Midbrain (tissue), 1 donor: Measurements from ENCODE around the gene WBP2NL.

Experiments used
- DNase-seq: peaks from one replicate; lab custom pipeline; 2025; lab: John Stamatoyannopoulos, UW

The WBP2NL gene

DNA sequence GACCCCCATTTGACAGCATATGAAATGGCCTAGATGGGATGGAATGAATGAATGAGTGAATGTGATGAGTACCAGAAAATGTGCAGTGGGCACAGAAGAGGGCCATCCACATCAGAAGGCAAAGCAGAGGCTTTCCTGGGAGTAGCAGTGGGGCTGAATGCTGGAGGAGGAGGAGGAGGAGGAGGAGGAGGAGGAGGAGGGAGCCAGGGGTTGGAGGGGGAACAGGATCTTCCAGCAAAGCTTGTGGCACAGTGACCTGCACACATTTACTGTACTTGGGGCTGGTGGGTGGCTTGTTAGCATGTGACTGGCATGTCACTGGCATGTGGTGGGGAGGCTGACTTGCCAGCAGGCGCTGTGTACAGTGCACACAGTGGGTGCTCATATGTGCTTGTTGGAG, 19.9 kb upstream of the WBP2NL start:
- DNase-seq: no peak

DNA sequence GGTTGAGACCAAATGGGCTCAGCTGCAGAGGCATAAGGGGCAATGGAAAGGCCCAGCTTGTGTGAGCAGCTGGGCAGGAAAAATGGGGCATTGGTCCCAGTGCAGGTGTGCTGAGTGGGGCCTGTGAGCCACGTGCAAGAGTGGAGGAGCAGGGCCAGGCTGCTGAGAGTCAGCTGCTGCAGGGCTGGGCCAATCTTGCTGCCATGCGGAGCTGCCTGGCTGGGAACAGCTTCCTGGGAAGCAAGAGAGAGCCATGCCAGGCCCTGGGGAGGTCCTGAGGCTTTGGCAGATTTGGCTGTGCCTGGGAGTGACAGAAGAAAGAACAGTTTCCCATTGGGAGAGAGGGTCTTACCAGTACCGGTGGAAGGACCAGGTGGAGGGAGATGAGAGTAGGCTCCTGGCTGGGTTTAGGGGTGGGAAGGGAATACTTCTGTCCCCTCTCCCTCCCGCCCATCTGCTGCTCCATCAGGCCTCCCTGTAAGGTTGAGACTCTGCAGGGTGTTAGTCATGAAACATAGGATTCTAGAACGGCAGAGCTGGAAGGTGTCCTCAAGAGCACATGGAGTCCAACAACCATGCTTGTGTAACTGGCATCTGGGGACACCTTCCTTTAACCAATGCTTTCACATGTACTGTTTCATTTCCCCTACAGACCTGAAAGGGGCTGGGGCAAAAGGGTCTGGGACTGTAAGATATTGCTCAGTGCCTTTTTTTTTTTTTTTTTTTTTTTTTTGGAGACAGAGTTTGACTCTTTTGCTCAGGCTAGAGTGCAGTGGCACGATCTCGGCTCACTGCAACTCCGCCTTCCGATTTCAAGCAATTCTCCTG, 19.0 kb upstream of the WBP2NL start:
- DNase-seq: no peak

DNA sequence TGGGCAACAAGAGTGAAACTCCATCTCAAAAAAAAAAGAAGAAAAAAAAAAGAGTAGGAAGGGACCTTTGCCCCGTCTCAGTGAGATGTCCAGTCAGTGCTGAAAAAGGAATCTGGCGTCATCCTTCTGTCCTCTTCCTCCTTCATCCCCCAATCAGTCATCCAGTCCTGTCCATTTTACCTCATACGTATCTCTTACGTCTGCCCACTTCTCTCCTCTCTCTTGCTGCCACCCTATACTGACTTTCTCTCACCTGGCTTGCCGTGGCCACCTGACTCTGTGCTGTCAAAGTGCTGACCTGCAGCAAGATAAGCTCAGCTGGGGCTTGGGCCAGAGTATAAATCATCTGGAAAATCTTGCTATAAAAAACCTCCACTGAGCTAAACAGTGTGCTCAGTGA, 15.7 kb upstream of the WBP2NL start:
- no peak for DNase-seq

DNA sequence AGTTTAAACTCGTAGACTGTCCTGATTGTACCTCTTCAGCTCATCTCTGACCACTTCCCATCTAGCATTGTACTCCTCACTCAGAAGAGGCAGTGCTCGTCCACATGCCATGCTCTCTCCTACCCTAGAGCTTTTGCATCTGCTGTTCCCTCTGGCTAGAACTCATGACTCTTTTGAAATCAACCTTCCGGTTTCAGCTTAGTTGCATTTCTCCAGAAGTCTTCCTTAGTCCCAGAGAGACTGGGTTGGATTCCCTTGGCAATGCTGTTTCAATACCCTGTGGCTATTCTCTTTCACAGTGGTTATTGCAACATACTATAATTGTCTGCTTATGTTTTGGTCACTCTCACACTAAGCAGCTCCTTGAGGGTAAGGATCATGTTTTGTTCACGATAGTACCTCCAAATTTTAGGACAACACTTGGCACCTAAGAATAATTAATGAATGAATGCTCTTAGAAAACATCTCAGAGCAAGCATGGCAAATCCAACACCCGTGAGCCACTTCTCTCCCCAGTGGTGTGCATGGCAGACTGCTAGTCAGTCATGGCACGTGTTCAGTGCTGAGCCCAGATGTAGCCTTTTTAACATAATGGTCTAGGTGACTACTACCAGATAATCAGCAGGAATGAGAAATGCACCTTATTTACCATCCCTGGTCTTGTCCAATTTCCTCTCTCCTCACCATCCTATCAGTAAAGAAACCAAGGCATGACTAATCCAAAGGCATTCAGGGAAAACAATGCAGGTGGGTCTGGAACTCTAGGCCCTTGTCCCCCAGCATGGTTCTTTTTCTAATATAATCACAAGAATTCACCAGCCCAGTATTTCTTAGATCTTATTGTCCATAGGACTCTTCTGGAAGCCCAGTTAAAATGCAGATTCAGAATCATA, 14.8 kb upstream of the WBP2NL start:
- no peak for DNase-seq

DNA sequence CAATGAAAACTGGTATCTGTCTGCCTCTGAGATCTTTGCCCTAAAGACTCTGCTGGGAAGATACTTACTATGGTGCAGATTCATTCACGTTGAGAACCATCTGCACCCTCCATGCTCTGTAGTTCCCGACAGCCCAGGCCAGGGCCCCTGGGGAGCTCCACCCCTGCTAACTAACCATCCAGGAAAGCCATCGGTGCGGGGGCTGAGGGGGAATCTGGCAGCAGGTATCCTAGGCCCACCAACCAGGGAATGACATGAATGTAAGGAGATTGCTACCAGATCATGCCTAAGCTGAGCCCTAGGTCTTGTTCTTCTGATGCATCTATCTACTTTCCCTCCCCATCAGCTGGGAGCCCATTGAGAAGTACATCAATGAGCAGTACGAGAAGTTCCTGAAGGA, 11.3 kb upstream of the WBP2NL start:
- DNase-seq: no peak

DNA sequence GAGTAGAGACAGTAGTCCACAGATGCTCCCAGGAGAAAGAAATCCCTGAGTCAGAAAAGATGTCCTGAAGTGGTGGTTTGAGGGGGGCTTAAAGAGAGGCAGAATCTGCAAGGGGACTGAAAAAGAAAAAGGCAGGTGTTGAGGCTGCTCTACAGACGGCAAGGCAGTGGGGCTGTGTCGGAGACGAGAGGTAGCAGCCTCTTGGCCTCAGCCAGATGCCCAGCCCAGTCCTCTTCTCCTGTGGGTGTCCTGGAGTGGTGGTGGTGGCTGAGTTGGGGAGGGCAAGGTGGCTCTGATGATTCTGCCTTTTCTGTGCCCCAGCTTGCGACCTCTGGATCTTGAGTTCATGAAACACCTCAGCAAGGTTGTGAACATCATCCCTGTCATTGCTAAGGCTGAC, 9.3 kb upstream of the WBP2NL start:
- DNase-seq: no peak

DNA sequence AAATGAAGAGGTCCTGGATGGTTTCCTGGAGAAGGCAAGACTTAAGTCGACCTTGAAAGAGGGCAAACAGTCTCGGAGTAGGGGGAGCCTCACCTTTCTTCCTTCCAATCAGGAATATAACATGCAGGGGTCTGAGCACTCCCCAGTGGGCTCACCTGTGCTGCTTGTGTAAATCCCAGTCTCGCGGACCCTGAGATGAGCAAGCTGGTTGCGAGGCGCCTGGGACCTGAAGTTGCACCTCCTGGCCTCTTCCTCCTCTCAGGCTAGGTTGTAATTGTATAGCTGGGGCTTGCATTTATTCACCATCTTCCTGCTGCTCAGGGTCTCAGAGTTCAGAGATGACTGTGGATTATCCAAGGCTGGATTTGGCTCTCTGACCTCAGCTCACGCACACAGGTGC, 7.5 kb upstream of the WBP2NL start:
- no peak for DNase-seq

DNA sequence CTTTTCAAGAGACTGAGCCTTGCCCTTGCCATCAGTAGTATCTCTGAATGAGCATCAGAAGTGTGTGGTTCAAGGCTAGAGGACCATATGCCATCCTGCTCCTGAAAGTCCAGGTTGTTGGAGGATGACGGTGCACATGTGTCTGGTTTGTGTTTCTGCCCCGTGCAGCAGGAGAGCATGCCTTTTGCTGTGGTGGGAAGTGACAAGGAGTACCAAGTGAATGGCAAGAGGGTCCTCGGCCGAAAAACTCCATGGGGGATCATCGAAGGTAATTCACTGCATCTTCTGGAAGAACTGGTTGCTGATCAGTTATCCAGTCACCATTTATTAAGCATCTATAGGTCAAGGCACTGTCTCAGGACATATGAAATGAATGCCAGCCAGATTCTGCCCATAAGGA, 6.1 kb upstream of the WBP2NL start:
- DNase-seq: no peak

DNA sequence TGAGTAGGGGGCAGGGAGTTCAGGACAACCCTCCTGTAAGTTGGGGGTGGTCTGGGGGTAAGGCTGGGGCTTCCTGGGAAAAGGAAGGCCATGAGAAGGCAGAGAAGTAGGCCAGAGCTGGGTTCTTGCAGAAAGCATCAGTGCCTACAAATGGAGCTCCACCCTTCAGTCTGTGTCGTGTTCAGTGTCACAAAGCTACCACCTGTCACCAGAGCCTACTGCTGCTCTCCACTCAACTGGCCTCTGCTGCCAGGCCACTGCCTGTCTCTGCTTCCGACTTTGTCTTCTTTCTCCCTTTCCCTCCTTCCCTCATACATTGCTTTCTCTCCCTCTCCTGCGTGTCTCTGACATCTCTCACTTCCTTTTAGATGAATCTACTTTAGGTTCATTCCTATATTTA, 3.4 kb upstream of the WBP2NL start:
- DNase-seq: no peak

DNA sequence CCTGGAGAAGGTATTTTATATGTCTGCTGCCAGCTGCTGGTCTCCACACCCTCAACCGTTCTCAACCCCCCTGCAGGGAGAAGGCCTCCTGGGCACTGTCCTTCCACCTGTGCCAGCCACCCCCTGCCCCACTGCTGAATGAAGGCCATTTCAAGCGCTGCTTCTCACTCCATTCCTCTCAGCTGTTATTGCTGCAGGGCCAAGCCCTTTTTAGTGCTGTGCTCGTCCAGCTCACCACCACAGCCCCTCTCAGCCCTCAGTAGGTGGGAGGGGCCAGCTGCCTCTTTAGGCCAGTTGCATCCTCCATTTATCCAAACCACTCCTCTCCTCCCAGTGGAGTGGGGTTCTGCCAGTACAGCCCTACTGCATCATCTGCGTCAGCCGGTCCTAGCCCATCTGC, 1.8 kb upstream of the WBP2NL start:
- DNase-seq: no peak

DNA sequence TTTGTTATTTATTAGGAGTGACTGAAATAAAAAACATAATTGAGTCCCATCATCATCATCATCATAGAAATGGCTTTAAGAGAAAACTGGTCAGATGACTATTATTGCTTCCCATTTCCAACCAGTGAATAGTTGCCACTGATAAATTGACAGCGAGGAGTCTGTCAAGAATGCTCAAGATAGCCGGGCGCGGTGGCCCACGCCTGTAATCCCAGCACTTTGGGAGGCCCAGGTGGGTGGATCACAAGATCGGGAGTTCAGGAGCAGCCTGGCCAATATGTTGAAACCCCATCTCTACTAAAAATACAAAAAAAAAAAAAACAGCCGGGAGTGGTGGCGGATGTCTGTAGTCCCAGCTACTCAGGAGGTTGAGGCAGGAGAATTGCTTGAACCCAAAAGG, 1.9 kb downstream of the WBP2NL start:
- DNase-seq: no peak

DNA sequence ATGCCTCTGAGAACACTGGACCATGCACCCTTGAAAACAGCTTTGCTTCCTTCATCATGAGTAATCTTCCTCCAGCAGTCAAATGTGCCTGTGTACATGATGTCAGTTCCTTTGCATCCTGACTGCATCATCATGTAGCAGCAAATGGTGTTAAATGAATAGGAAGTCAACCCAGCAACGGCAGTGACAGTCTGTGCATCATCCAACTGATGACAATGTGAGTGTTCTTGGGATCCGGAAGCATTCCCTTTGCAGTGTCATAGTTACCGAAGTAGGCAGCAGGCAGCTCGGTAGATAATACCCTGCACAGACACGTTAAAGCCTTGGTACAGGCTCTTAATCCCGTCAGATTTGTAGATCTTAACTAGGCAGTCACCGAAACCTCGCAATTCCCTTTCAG, 2.5 kb downstream of the WBP2NL start:
- DNase-seq: no peak

DNA sequence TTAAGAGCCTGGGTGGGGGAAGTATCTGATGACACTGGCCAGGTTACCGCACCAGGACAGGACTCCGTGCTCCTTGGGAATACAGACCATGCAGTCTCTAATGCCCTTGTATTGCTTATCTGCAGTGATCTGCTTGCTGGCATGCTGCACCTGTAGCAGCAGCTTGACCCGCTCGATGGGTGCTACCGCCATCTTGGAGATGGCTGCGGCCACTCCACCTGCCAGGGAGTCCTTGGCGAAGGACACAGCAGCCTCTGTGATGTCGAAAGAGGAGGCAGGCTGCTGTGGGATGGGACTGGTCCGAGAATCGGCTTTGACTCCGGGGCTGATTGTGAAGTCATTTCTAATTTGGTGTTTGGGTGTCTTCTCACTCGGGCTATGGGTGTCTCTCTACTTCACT, 3.1 kb downstream of the WBP2NL start:
- DNase-seq: no peak

DNA sequence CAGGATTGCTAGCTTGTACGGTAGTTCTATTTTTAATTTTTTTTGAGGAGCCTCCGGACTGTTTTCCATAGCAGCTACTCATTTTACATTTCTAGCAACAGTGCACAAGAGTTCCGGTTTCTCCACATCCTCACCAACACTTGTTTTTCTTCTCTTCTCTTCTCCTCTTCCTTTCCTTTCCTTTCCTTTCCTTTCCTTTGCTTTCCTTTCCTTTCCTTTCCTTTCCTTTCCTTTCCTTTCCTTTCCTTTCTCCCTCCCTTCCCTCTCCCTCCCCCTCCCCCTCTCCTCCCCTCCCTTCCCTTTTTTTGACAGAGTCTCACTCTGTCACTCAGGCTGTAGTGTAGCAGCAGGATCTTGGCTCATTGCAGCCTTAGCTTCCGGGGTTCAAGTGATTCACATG, 9.3 kb downstream of the WBP2NL start:
- DNase-seq: no peak

DNA sequence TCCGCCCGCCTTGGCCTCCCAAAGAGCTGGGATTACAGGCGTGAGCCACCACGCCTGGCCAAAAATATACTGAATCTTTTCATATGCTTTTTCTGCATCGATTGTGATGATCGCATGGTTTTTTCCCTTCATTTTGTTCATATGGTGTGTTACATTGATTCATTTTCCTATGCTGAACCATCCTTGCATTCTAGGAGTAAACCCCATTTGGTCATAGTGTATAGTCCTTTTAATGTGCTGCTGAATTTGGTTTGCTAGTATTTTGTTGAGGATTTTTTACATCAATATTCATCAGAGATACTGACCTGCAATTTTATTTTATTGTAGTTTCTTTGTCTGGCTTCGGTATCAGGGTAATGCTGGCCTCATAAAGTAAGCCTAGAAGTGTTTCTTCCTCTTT, 12.2 kb downstream of the WBP2NL start:
- no peak for DNase-seq

DNA sequence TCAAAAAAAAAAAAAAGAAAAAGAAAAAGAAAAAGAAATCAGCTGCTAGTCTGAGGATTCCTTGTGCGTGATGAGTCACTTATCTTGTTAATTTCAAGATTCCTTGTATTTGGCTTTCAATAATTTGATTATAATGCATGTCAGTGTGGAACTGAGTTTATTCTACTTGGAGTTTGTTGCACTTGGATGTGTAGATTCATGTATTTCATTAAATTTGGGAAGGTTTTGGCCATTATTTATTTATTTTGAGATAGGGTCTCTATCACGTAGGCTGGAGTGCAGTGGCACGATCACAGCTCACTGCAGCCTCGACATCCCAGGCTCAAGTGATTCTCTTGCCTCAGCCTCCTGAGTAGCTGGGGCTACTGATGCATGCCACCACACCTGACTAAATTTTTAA, 14.8 kb downstream of the WBP2NL start:
- no peak for DNase-seq

DNA sequence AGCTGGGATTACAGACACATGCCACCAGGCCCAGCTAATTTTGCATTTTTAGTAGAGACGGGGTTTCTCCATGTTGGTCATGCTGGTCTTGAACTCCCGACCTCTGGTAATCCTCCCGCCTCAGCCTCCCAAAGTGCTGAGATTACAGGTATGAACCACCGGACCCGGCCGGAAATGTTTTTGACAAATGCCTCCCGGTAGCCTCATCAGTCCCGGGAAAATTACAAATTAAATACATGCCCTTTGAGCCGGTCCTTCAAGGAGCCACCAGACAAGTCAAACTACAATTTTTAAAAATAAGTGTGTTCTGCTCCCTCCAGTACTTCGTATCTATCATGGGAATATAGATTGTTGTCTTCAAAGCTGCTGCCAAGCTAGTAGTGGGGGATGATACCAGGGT, 17.5 kb downstream of the WBP2NL start:
- DNase-seq: no peak

DNA sequence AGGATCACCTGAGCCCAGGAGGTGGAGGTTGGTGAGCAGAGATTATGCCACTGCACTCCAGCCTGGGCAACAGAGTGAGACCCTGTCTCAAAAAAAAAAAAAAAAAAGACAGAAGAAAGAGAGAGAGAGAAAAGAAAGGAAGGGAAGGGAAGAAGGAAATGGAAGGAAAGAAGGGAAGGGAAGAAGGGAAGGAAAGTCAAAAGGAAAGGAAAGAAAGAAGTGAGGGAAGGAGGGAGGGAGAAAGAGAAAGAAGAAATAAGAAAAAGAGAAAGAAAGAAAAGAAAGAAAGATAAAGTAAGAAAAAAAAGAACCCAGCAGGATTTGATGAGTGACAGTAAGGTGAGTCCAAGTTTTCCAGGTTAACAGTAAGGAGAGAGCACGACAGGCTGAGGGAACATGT, 19.6 kb downstream of the WBP2NL start:
- DNase-seq: no peak

DNA sequence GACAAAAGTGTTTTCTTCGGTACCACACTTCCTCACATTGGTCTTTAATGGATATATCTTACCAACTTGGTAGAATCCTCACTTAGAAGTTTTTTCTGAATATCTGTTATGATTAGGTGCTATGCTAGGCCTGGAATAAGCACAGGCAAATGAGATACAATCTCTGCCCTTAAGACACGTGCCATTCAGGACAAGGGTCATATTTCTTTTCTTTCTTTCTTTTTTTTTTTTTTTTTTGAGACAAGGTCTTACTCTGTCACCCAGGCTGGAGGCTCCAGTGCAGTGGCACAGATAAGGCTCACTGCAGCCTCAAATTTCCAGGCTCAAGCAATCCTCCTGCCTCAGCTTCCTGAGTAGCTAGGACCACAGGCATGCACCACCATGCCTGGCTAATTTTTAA, 23.0 kb downstream of the WBP2NL start:
- DNase-seq: no peak

DNA sequence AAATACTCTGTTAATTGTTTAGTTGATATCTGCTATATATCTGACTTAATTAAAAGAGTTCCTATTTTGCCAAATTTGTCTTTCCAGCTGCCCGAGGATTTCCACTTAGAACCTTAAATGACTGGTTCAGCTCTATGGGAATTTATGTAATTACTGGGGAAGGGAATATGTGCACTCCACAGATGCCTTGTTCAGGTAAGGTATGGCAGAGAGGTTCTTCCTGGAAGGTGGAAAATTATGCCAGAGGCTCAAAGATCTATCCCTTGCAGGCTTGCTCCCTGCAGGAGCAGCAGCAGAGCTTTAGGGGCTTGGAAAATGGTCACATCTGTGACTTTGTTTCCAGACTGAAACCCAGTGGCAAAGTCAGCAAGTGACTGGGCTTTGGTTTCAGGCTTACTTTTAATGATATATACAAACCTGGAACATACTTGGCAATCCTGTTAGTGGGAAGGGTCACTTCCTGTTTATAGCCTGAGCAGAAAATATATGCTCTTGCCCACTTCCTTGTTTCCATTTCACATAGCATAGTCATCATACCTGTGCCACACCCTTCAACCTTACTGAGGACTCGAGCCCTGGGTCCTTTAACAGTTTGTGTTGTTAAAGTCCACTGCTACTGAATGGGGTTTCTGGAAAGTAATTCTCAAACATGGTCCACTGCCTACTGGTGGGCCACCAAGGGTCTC, 23.7 kb downstream of the WBP2NL start:
- no peak for DNase-seq

DNA sequence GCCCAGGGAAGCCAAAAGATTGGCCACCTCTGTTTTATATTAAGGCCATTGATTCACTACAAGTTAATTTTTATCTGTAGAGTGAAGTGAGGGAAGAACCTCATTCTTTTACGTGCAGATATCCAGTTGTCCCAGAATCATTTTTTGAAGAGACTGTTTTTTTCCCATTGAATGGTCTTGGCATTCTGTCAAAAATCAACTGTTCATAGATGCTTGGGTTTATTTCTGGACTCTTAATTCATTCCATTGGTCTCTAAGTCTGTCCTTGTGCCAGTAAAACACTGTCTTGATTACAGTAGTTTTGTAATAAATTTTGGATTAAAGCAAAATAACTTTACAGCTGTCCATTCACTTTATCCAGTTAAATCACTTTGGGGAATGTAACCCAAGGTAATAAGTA, 26.8 kb downstream of the WBP2NL start:
- no peak for DNase-seq

DNA sequence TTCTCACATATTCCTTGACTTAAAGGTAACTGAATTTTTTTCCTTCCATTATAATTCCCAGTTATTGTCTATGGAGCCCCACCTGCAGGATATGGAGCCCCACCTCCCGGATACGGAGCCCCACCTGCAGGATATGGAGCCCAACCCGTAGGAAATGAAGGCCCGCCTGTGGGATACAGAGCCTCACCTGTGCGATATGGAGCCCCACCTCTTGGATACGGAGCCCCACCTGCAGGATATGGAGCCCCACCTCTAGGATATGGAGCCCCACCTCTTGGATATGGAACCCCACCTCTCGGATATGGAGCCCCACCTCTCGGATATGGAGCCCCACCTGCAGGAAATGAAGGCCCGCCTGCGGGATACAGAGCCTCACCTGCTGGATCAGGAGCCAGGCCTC, 28.1 kb downstream of the WBP2NL start:
- DNase-seq: no peak
